Activated naive CD8-positive, alpha-beta T cell (primary cell): ENCODE data around the gene SP1.

Experiments
- H3K27ac Mint-ChIP-seq: one replicate; pipeline ENCODE4 v1.8.0; 2021; ENCODE audit warnings: mixed read lengths
- H3K27me3 Mint-ChIP-seq: one replicate; pipeline ENCODE4 v1.8.0; 2021; ENCODE audit warnings: mixed read lengths
- H3K36me3 Mint-ChIP-seq: one replicate; pipeline ENCODE4 v1.8.0; 2021; ENCODE audit warnings: mixed read lengths
- H3K4me1 Mint-ChIP-seq: one replicate; pipeline ENCODE4 v1.8.0; 2021; ENCODE audit warnings: low read depth, mixed read lengths
- H3K4me3 Mint-ChIP-seq: one replicate; pipeline ENCODE4 v1.8.0; 2021; ENCODE audit warnings: mild to moderate bottlenecking, mixed read lengths
- H3K9me3 Mint-ChIP-seq: one replicate; pipeline ENCODE4 v1.8.0; 2021; ENCODE audit warnings: low read depth, mixed read lengths

The SP1 gene

GRCh38 chr12:53463802-53464560, 84.0 kb downstream of the SP1 start:
- Mint-ChIP-seq H3K4me3 (no peak overlapping the region), H3K9me3 (no peaks in the 10 kb centered on the region), H3K27ac (peak overlapping the region; percentile 66), H3K4me1 (peaks cover 59% of the 10 kb centered on the region), H3K27me3 (no peaks in the 10 kb centered on the region), H3K36me3 (peaks cover 6% of the 10 kb centered on the region)

- no peaks in the 10 kb centered on the region for H3K9me3 Mint-ChIP-seq
- peaks cover 54% of the 10 kb centered on the region for H3K4me1 Mint-ChIP-seq
- H3K27me3 Mint-ChIP-seq, result no peaks in the 10 kb centered on the region
- H3K27ac Mint-ChIP-seq, result peak overlapping the region; percentile 54
- peaks cover 6% of the 10 kb centered on the region for H3K36me3 Mint-ChIP-seq
- no peak overlapping the region for H3K4me3 Mint-ChIP-seq
Measured at GRCh38 chr12:53464685-53465418, 84.9 kb downstream of the SP1 start.

GRCh38 chr12:53465679-53466078, 85.7 kb downstream of the SP1 start:
- no peaks in the 10 kb centered on the region for H3K9me3 Mint-ChIP-seq
- H3K27me3 Mint-ChIP-seq, result no peaks in the 10 kb centered on the region
- H3K4me3 Mint-ChIP-seq, result no peak overlapping the region
- H3K27ac Mint-ChIP-seq, result peak overlapping the region; percentile 55
- peaks cover 5% of the 10 kb centered on the region for H3K36me3 Mint-ChIP-seq
- H3K4me1 Mint-ChIP-seq, result peaks cover 49% of the 10 kb centered on the region
